GM21825 (cell line): ENCODE measurements around the gene ILKAP.

ENCODE experiments used
- ATAC-seq: cut with Tn5 transposase; IDR thresholded peaks from one replicate; pipeline ENCODE4 v1.9.1; 2021; ENCODE audit warnings: mild to moderate bottlenecking, moderate library complexity; ENCODE audit not compliant: unreplicated experiment

ILKAP gene, protein sequence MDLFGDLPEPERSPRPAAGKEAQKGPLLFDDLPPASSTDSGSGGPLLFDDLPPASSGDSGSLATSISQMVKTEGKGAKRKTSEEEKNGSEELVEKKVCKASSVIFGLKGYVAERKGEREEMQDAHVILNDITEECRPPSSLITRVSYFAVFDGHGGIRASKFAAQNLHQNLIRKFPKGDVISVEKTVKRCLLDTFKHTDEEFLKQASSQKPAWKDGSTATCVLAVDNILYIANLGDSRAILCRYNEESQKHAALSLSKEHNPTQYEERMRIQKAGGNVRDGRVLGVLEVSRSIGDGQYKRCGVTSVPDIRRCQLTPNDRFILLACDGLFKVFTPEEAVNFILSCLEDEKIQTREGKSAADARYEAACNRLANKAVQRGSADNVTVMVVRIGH

DNA sequence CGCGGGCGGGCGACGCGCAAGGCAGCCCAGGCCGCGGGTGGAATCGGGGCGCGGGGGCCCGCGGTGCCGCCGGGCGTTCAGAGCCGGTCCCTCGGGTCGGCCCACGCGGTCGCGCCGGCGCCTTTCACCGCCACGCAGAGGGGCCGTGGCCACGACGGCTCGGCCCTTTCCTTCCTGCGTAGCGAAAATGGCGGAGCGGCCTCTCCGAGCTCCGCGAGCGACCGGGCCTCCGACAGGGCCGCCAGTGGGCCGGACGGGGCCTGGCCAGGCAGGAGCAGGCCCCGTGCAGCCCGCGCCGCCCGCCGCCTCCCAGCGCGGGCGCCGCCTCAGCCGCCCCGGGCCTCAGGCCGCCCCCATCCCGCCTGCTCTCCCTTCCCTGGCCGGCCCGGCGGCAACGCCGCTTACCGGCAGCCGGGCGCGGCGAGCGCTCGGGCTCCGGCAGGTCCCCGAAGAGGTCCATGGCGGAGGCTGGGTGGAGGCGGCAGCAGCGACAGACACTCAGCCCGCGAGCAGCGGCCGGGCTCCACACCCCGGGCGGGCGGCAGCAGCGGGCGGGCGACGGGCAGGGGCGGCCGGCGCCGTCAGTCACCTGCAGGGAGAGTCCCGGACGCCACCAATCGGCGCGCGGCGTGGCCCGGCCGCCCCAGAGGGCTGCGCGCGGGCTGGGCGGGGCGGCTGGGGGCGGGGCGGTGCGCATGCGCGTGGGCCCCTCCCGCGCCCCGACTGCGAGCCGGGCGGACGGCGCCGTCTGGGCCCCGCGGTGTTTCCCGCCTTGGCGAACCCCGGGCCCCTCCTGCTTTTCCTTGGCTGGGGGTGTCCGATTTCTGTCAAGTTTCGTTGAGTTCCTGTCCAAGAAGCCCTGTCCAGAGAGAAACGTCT lies at the start of gene ILKAP:
Gene ILKAP (minus strand): TSS at position 602 of the 879 bp plus-strand sequence. CDS start 142 bp downstream, at position 460.
- ATAC-seq = peak; percentile 97

DNA sequence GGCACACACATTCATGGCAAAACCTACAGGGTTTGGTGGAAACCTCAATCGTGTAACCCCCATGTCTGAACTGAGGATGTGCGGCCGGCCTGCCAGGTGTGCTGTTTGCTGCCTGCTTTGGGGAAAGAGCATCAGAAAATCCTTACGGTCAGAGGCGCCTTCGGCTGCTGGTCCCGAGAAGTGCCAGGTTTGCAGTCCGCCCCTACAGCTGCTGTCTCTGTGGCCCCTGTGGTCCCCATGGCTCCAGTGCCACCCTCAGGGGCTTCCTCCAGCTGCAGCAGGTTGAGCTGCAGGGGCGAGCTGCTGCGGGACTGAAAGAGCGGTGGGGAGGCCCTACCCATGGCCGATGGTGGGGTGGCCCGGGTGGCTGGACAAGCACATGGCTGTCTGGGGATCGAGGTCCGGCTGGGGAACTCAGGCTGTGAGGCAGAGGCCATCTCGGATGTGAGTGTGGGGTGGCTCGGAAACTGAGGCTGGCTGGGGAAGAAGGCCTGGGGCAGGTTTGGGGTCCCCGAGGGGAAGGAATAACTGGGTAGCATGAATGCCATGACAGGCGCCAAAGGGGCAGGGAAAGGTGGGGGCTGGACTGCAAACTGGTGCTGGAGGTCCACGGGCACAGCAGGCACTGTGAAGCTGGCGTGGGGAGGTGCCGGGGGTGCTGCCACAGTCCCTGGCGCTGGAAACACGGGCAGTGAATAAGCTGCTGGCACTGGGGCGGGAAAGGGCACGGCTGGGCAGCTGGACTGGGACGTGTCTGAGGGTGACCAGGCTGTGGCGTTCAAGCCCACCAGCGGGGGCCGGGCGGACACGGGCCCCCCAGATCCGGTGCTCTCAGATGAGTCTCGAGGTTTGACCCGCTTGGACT lies 49.5 kb upstream of the ILKAP start:
- no peak for ATAC-seq

DNA sequence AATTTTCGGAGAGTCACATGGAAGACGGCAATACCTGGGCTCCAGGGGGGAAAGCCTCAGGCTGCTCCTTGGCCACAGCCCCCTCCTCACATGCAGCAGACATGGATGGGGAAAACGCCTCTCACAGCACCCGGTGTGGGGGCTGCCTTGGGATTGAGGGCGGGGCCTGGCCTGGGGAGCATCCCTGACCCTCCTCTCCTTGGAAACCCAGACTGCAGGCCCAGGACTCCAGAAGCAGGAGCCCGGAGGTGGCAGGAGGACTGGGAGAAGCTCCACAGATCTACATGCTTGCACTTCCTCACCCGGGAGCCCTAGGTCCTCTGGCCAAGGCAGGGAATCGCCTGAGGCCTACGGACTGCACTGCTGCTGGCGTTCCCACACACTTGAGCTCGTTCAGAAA lies 48.5 kb upstream of the ILKAP start:
- no peak for ATAC-seq

DNA sequence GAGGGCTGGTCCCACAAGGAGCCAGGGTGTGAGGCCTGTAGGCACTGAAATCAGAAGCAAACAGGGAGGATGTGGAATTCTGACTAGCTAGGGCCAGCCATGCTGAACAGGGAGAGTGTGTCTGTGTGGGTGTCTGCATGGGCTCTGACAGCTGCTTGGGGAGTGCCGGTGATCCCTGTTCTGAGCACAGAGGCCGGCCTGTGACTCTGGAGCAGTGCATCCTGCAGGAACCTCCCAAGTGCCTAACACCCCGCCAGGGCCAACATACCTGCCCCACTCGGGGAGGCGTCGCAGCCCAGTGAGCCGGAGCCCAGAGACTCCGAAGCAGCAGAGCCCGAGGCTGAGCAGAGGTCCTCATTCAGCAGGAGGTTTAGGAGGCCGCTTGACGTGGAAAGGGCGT lies 47.8 kb upstream of the ILKAP start:
- no peak for ATAC-seq

DNA sequence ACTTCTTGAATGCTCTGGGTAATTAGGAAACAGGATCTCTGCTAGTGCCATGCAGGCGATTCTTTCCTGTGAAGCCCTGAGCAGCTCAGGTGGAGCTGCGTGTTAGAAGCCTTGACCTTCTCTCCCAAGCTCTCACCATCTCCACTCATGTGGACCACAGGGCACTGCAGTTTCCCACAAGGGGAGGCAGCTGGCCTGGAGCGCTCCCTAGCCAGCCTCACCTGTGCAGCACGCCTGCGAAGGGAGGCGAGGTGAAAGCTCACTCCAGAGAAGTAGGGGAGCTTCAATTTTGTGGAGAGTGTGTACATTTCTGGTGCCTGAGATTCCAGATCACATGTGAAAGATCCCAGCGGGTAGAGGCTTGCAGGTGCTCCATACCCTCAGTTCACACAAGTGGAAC lies 47.4 kb upstream of the ILKAP start:
- ATAC-seq = no peak

DNA sequence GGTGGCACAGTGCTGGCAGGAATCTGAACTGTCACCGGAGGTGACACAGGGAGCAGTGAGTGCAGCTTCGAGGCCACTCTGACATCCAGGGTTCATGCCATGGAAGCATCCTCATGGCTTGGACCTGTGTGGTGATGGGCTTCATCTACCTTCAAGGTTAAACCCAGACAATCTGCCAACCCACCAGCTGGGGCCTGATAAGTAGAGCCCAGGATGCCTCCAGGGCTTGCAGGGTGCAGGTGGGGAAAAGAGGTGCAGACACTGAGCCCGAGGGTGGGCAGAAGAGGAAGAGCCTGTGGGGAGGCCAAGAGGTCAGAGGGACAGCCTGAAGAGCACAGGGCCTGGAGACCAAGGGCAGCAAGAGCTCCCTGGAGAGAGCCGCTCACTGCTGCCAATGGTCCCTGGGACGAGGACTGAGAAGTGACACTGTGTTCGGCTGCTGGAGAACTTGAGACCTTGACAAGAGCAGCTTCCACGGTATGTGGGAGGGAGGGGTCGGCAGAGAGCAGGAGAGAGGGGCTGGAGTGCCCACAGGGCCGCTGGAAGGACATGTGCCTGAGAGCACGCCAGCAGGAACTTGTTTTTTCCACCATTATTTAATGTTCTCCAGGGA lies 44.5 kb upstream of the ILKAP start:
- ATAC-seq = no peak

- no peak for ATAC-seq
Observed at GRCh38 chr2:238247002-238247822, 43.7 kb upstream of the ILKAP start.

DNA sequence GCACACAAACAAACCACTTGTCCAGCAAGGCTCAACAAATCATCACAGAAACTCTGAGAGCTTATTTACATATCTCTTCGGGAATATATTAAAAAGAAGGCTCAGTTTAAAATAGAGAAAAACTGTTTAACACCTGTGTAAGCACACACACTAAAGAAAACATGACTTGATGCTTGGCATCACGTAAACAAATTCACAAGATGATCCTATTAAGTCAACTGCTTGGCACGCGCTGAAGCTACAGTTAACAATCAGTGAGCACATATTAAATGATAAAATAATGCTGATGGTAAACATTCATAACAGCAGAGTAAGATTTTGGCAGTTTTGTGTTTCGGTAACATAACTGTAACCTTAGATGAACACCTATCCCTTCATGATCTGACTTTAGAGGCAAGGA lies 40.7 kb upstream of the ILKAP start:
- no peak for ATAC-seq

- no peak for ATAC-seq
Observed at GRCh38 chr2:238243496-238244076, 40.1 kb upstream of the ILKAP start.

GRCh38 chr2:238242731-238243495 lies 39.4 kb upstream of the ILKAP start:
- ATAC-seq = no peak

GRCh38 chr2:238241970-238242369 lies 38.5 kb upstream of the ILKAP start:
- no peak for ATAC-seq

- ATAC-seq = no peak
Observed at GRCh38 chr2:238240757-238241711, 37.5 kb upstream of the ILKAP start.

- ATAC-seq = peak; percentile 76
Observed at GRCh38 chr2:238239863-238240756, 36.6 kb upstream of the ILKAP start, which contains the start of gene HES6. HES6 (minus strand) TSS chr2:238240038; CDS start chr2:238239905, 133 bp downstream.

- ATAC-seq = no peak
Observed at GRCh38 chr2:238239543-238239862, 36.0 kb upstream of the ILKAP start.

DNA sequence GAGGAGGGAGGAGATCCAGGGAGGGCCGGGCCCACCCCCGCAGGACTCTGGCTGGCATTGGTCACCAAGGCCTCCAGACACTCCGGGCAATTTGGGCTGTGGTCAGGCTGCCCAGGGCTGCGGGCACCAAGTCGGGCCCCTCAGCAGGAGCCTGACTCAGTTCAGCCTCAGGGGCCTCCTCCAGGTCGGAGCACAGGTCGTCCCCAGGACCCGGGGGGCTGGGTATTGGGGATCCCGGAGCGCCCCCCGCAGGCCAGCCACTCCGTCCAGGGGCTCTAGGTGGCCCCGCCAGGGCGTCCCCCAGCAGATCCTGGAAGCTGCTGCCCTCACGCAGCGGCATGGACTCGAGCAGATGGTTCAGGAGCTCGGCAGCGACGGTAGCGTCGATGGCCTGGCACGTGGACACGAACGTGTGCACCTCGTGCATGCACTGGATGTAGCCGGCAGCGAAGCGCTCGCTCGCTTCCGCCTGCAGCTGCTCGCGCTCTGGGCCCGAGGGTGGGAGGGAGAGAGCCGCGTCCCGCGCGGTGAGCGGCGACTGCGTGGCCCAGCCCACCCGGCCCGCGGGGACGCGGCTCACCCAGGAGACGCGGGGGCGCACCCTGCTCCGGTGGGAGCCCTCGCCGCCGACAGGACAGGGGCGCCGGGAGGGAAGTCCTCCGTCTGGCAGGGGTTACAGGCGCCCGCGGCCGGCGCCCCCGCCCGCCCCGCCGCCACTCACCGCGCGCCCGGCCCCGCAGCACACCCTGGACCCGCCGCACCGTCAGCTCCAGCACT lies 35.5 kb upstream of the ILKAP start:
- ATAC-seq = peak; percentile 2

- ATAC-seq = no peak
Observed at GRCh38 chr2:238238311-238238765, 34.8 kb upstream of the ILKAP start.
